Suppressor macrophage treated with lipopolysaccharide for 1 hour (primary cell): ENCODE measurements around the gene MMP11.

Experiments used
- DNase-seq, 3 donors: peaks; one replicate each; pipeline ENCODE4 v3.0.0-alpha.2; 2020 to 2022

The MMP11 gene

DNA sequence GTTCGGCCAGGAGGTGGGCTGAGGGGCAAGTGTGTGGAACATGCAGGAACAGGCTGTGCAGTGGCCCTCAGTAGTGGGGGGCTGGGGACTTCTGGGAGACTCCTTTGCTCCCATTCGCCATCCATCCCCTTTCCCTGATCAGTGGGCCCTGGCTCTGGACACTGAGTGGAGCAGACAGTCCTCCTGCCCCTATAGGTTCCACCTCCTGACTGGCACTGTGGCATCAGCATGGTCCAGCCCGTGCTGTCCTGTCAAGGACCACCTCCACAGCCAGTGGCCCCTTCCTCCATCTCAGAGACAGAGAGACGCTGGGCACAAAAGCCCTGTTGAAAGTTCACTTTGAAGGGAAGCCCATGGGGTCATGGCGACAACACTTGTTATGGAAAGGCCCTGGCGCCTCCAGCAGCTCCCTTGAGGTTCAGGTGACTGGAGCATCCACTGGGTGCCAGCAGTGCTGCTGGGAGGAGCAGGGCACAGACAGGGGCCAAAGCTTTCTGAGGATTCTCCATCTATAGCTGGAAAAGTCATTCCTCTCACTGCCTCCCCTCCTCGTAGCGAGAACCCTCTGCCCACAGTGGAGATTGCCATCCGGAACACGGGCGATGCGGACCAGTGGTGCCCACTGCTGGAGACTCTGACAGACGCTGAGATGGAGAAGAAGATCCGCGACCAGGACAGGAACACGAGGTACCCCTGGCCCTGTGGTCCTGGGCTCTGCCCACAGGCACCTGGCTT lies 60.5 kb downstream of the MMP11 start:
- no peak for DNase-seq
